GM12874 (cell line): ENCODE data around the gene MGLL.

Experiments used
- TF ChIP-seq, protein P1 (sequence below): IDR thresholded peaks from 2 replicates; pipeline ENCODE4 v1.5.1; 2011; ENCODE audit warnings: low read depth, mild to moderate bottlenecking, control low read depth, low read length, moderate library complexity; ENCODE audit not compliant: insufficient read depth

Gene MGLL

DNA sequence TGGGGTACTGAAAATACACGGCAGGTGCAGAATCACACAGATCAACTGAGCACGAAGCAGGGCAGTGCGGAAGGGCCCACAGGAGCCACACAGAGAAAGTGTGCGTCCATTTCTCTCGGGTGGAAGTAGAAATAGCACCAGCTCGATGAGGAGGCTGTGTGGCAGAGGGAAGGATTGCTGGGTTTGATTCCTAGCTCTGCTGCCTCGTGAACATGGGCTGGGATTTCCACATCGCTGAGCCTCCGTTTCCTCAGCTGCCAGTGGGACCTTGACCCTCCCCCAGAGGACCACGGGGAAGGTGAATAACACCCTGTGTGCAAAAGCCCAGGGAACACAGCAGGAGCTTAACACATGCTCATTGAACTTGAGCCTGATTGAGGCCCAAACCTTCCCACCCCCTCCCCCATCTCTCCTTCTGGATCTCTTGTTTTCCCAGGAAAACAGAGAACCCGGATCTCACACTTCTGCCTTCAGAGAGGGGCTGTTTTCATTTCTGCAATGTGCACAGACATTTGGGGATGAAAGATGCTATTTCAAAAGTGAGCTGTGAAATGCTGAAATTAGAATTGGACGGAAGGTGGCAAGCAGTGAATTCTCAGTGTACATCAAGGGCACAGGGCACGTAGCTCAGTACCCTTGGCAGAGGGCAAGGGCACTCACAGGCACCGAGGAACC lies 111.2 kb downstream of the MGLL start:
- TF ChIP-seq, protein P1, sequence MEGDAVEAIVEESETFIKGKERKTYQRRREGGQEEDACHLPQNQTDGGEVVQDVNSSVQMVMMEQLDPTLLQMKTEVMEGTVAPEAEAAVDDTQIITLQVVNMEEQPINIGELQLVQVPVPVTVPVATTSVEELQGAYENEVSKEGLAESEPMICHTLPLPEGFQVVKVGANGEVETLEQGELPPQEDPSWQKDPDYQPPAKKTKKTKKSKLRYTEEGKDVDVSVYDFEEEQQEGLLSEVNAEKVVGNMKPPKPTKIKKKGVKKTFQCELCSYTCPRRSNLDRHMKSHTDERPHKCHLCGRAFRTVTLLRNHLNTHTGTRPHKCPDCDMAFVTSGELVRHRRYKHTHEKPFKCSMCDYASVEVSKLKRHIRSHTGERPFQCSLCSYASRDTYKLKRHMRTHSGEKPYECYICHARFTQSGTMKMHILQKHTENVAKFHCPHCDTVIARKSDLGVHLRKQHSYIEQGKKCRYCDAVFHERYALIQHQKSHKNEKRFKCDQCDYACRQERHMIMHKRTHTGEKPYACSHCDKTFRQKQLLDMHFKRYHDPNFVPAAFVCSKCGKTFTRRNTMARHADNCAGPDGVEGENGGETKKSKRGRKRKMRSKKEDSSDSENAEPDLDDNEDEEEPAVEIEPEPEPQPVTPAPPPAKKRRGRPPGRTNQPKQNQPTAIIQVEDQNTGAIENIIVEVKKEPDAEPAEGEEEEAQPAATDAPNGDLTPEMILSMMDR = no peak

DNA sequence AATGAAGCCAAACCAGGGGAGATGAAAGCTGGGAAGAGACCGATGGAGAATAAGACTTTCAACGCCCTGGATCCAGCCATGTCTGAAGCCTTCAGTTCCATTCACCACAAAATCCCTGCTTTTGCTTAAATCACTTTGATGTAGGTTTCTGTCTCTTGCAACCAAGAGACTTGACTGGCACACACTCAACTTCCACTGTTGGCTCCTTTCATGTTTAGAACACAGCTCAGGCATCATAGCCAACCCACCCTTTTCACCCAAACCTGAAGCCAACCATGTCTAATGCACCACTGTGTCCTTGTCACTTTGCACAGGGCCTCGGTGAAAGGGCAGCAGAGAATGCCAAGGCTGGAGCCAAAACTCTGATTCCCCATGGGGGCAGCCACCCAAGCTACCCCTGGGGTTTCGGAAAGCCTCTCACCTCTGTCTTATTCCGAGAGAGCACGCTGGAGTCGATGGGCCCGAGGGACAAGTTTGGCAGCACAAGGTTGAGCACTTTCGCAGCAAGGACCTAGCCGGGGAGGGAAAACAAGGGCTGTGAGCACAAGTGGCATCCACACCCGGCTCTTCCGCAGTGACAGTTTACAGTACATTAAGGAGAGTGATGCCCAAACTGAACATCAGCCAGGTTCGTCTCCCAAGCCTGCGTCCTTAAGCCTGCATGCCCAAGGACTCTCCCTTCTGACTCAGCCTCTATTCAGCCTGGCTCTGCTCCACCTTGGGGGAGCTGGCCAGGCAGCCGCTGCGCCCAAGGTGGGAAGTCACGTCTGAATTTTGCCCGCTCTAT lies 112.0 kb downstream of the MGLL start:
- TF ChIP-seq, protein P1 = no peak

DNA sequence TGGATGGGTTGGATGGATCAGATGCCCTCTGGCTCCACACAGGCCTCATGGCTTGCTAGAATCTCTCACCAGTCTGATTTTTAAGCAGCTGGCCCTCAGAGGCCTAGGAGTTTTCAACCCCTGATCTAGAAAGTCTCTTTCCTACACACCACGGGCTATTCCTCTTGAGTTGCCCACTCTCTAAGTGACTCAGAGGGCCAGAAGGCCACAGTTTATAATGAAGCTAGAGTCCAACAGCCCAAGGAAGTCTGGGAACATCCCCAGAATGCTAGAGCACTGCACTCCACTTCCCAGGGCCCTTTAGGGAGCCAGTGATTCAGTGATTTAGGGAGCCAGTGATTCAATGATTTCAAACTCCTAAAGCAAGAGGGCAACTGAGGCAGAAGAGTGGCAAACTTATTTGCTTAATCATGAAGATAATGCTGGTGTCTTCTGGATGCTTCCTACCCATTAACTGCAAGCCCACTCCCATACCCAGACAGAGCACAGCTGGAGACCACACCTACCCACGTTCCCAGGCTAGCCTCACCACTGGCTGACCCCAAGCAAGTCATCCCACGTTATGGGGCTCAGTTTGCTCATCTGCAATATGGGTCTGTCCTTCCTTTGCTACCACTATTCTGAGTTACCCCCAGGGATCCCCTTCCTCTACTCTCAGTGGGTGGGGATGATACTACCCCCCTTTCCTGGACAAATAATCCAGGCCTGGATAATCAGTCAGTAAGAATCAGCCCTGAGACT lies 112.8 kb downstream of the MGLL start:
- TF ChIP-seq, protein P1 = no peak

DNA sequence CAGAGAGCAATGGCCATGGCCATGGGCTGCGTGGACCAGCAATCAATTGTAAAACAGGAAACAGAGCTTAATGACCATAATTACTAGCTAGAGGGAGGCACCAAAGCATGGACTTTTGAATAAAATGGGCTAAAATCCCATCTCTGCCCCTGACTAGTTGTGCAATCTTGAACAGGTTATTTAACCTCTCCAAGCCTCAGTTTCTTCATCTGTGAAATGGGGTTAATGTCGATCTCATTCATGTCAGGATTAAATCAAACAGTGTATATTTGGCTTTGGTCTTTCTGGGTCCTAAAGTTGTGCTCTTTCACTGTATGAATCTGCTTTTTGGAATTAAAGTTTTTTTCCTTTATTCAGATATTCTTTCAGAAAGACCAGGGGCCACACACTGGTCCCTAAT lies 113.5 kb downstream of the MGLL start:
- TF ChIP-seq, protein P1 = no peak

DNA sequence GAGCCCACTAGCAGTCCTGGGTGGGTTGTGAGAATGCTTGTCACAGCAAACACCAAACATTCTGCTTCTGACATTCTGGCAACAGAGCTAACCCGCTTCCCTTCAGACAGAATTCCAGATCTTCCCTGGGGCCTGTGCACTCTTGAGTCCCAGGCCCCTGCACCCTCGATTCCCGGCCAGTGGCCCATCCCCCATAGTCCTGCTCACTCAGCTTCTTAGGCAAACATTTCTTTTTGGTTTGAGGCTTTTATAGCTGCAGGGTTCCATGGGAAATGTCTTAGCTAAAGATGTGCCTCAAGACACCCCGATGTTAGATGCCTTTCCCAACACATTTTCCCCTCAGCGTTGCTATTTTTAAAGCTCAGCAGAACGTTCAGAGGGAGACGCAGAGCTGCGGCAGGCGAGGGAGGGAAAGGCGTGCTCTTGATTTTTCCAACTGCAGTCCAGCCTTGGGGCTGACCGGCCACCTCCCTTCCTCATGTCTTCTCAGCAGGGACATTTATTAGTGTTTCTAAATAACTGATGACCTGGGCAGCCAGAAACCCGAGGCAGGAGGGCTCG lies 114.4 kb downstream of the MGLL start:
- TF ChIP-seq, protein P1 = no peak

DNA sequence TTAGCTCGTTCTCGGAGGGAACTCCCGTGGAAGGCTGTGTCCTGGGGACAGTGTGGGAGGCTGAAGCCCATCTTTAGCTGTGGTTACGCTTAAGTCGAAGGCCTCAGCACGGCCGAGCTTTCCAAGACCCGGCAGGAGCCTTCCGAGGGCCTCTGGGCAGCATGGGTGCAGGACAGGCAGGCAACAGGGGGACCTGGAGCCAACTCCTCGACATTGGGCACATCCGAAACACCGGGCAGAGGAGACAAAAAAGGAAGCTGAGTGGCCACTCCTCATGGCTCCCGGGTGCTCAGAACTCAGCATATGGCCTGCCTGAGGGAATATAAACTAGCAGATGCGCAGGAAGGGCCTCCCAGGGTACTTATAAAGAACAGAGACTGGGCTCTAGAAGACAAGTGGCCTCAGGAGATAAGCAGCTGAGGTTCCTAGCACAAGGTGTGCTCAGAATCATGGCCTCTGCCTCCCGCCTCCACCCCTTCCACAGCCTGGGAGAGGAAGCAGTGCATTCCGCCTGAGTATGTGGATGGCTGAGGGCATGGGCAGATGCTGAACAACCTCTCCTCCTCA lies 115.4 kb downstream of the MGLL start:
- TF ChIP-seq, protein P1 = no peak

DNA sequence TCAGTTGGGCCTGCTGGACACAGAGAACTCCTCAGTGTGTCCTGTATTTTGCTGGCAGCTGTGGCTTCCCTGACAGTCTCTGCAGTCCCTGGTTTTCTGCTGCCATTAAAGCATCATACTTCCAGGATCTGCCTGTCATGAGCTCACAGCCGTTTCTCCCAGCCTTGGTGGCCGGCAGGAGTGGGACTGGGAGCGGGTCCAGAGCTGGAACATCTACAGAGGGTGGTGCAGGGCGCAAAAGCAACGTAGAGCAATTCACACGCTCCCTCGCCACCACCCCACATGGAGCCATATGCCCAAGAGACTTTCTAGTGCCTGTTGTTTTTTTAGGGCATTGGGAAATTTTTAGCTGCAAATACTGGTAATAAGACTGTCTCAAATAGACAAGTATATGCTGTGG lies 116.0 kb downstream of the MGLL start:
- TF ChIP-seq, protein P1 = no peak
